ENCODE data around the gene ACOT11. TPM values are rescaled to one million over a fixed set of nuclear protein-coding genes. Genes with fewer than 3 reads are reported as not detected.

The ACOT11 gene
- total and polyA plus RNA-seq, 2 of the 4 experiments (the other 2 are of a cell fraction): 2.5 to 2.7 TPM

DNA sequence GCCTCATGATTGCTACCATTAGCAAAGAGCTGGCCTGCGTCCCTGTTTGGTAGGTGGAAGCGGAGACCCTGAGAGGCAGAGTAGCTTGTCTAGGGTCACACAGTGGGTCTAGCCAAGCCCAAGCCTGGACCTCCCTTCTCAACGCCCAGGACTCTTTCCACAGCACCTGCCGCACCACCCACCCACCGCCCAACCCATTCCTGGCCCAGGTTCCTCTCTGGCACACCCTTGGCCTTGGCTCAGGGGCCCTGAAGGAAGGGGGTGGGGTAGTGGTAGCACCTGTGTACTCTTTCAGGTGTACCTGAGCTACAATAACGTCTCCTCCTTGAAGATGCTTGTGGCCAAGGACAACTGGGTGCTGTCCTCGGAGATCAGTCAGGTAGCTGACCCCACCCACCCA, 56.0 kb downstream of the ACOT11 start:
- Histone ChIP-seq H2AK5ac (ENCODE audit: low read depth, low read length) (no peak overlapping the region), H3K14ac (replicated peaks; ENCODE audit: low read depth, low read length) (no peak overlapping the region), H4K5ac (ENCODE audit: low read depth, low read length) (no peak overlapping the region), H3K56ac (ENCODE audit: extremely low read depth, insufficient read depth, low read length) (no peak overlapping the region), H3K9ac (ENCODE audit: low read depth, low read length) (no peak overlapping the region), H3K36me3 (ENCODE audit: control insufficient read depth, insufficient read depth, low read length) (no peaks in the 10 kb centered on the region), H3K27me3 (ENCODE audit: control insufficient read depth, insufficient read depth, low read length) (no peaks in the 10 kb centered on the region), H3K23ac (ENCODE audit: low read depth, low read length) (no peak overlapping the region), H2AFZ (replicated peaks; ENCODE audit: low read length, poor library complexity) (no peak overlapping the region), H2BK20ac (ENCODE audit: low read depth, low read length) (no peak overlapping the region), H3K27ac (ENCODE audit: insufficient read depth, low read length) (no peak overlapping the region), H3K9me3 (ENCODE audit: control insufficient read depth, insufficient read depth, low read length) (no peaks in the 10 kb centered on the region), H4K8ac (ENCODE audit: low read depth in 2 of 2, low read length in 2 of 2) (no peak overlapping the region), H2BK5ac (ENCODE audit: low read depth, low read length, poor library complexity, severe bottlenecking) (no peak overlapping the region), H3K4me1 (ENCODE audit: control insufficient read depth, insufficient read depth, low read length) (no peaks in the 10 kb centered on the region), H4K91ac (ENCODE audit: insufficient read depth, low read depth, low read length) (no peak overlapping the region), H2BK120ac (ENCODE audit: low read depth, low read length) (no peak overlapping the region), H3K4me2 (ENCODE audit: low read depth, low read length) (no peak overlapping the region), H3K4ac (ENCODE audit: low read depth, low read length) (no peak overlapping the region), H3K4me3 (ENCODE audit: insufficient read depth, low read depth, low read length) (no peak overlapping the region), H3K18ac (ENCODE audit: low read depth, low read length) (no peak overlapping the region), H3K9me1 (ENCODE audit: insufficient read depth, low read length) (peaks cover 8% of the 10 kb centered on the region), H3K79me1 (ENCODE audit: low read depth in 1 of 2, low read length in 2 of 2) (no peaks in the 10 kb centered on the region), H4K20me1 (ENCODE audit: insufficient read depth, low read length) (no peaks in the 10 kb centered on the region), H2BK15ac (ENCODE audit: low read depth, low read length) (no peak overlapping the region), H2AK9ac (replicated peaks; ENCODE audit: low read depth, low read length, poor library complexity) (no peak overlapping the region)
- in situ Hi-C loops (cut with MboI; ENCODE audit: low sequenced_read_pairs) (no loop called here), dilution Hi-C loops (cut with HindIII; ENCODE audit: low sequenced_read_pairs, unreplicated experiment) (no loop called here), intact Hi-C loops (cut with micrococcal nuclease) (no loop called here)
- ATAC-seq (ENCODE audit: low read depth) (no peak), DNase-seq (no peak)
- BruUV-seq (replicated peaks): no TSS peak
- WGBS, 2 experiments (ENCODE audit: extremely low coverage in 2 of 2, insufficient read length in 1 of 2): no CpG with 5 or more reads among the region's 7 CpGs
- ChIA-PET CTCF (no interaction called here), POLR2A (ENCODE audit: unreplicated experiment) (no interaction called here)
- TF ChIP-seq SMC3 (IDR thresholded peaks at IDR 0.05; ENCODE audit: low read depth, low read length) (no peak), CHD1 (IDR thresholded peaks at IDR 0.05; ENCODE audit: low read depth, low read length) (no peak)
